DMS53 (cell line): ENCODE measurements around the gene TOP2A.

ENCODE experiments used
- DNase-seq: peaks from one replicate; lab custom pipeline; 2025; lab: John Stamatoyannopoulos, UW

TOP2A gene

GRCh38 chr17:40417609-40418427 is at the start of gene TOP2A:
TSS of gene TOP2A (minus strand) at chr17:40417896. CDS start at chr17:40417791, 105 bp downstream.
- peak; percentile 99 for DNase-seq

- no peak for DNase-seq
These were observed 49.7 kb upstream of the TOP2A start for GRCh38 chr17:40467281-40467867.

- no peak for DNase-seq
These were observed 48.7 kb upstream of the TOP2A start for GRCh38 chr17:40466298-40466971.

GRCh38 chr17:40464392-40464855 is 46.7 kb upstream of the TOP2A start:
- no peak for DNase-seq

- DNase-seq = no peak
These were observed 45.4 kb upstream of the TOP2A start for GRCh38 chr17:40463122-40463550.

- no peak for DNase-seq
These were observed 44.8 kb upstream of the TOP2A start for GRCh38 chr17:40462343-40463121.

GRCh38 chr17:40461732-40462342 is 44.1 kb upstream of the TOP2A start:
- DNase-seq = no peak

GRCh38 chr17:40460968-40461731 is 43.5 kb upstream of the TOP2A start:
- no peak for DNase-seq

- no peak for DNase-seq
These were observed 42.9 kb upstream of the TOP2A start for GRCh38 chr17:40460604-40460967.

GRCh38 chr17:40459636-40460603 is 42.2 kb upstream of the TOP2A start:
- no peak for DNase-seq

GRCh38 chr17:40458851-40459482 is 41.3 kb upstream of the TOP2A start:
- no peak for DNase-seq

- DNase-seq = no peak
These were observed 40.5 kb upstream of the TOP2A start for GRCh38 chr17:40457964-40458791.

- no peak for DNase-seq
These were observed 39.7 kb upstream of the TOP2A start for GRCh38 chr17:40457369-40457768.

- no peak for DNase-seq
These were observed 38.8 kb upstream of the TOP2A start for GRCh38 chr17:40456396-40456951.

- no peak for DNase-seq
These were observed 36.9 kb upstream of the TOP2A start for GRCh38 chr17:40454613-40454995.

- DNase-seq = no peak
These were observed 36.4 kb upstream of the TOP2A start for GRCh38 chr17:40453881-40454612.

- DNase-seq = no peak
These were observed 35.3 kb upstream of the TOP2A start for GRCh38 chr17:40452921-40453378.
